Keratinocyte (primary cell): ENCODE results near the gene LCE2B. TPM values are rescaled to one million over a fixed set of nuclear protein-coding genes. Genes with fewer than 3 reads are reported as not detected.
A peak's percentile ranks its signal among the peaks of the same experiment; 100 is the strongest.

Experiments used
- DNase-seq: peaks from one replicate; pipeline ENCODE4 v3.0.0-alpha.2; 2011; ENCODE audit warnings: low read depth, missing footprints, low spot score
- FAIRE-seq: peaks from 2 replicates; lab custom pipeline; 2011; peaks lifted over from hg19 to GRCh38; lab: Jason Lieb, UNC
- H2AFZ ChIP-seq: 2 replicates; pipeline ENCODE4 v1.6.0; 2012; ENCODE audit warnings: low read length, control low read depth, inconsistent platforms; ENCODE audit not compliant: control insufficient read depth
- H3K27ac ChIP-seq: 2 replicates; pipeline ENCODE4 v1.5.1; 2011; ENCODE audit warnings: low read length; ENCODE audit not compliant: control insufficient read depth, insufficient read depth
- H3K27me3 ChIP-seq: 3 replicates; pipeline ENCODE4 v1.6.0; 2011; ENCODE audit warnings: low read length; ENCODE audit not compliant: control insufficient read depth, insufficient read depth; ENCODE audit errors: extremely low read depth
- H3K36me3 ChIP-seq, 2 experiments: 2 replicates in 1 of 2; 3 replicates in 1 of 2; pipeline ENCODE4 v1.5.1; 2011; ENCODE audit warnings: low read length in 2 of 2, mild to moderate bottlenecking in 1 of 2; ENCODE audit not compliant: control insufficient read depth in 2 of 2, insufficient read depth in 2 of 2; ENCODE audit errors: extremely low read depth in 1 of 2
- H3K4me1 ChIP-seq: 3 replicates; pipeline ENCODE4 v1.5.1; 2011; ENCODE audit warnings: low read length; ENCODE audit not compliant: control insufficient read depth, insufficient read depth; ENCODE audit errors: extremely low read depth
- H3K4me2 ChIP-seq: 3 replicates; pipeline ENCODE4 v1.6.0; 2011; ENCODE audit warnings: low read depth, low read length; ENCODE audit not compliant: control insufficient read depth, insufficient read depth; ENCODE audit errors: extremely low read depth
- H3K4me3 ChIP-seq, 3 experiments: fragments of 200-600 bp in 1 of 3; sonication (generic) in 1 of 3; 2 replicates in 2 of 3; 3 replicates in 1 of 3; pipeline ENCODE4 v1.5.1; 2011 to 2016; ENCODE audit warnings: low read length in 3 of 3, mild to moderate bottlenecking in 3 of 3, control low read depth in 2 of 3, inconsistent platforms in 1 of 3, low read depth in 1 of 3, mixed read lengths in 1 of 3, mixed run types in 1 of 3, moderate library complexity in 1 of 3; ENCODE audit not compliant: control insufficient read depth in 2 of 3, insufficient read depth in 2 of 3; ENCODE audit errors: extremely low read depth in 1 of 3
- H3K79me2 ChIP-seq: 2 replicates; pipeline ENCODE4 v1.6.0; 2012; ENCODE audit warnings: low read length; ENCODE audit not compliant: control insufficient read depth, insufficient read depth
- H3K9ac ChIP-seq: 3 replicates; pipeline ENCODE4 v1.6.0; 2011; ENCODE audit warnings: low read length; ENCODE audit not compliant: control insufficient read depth, insufficient read depth; ENCODE audit errors: extremely low read depth
- H3K9me1 ChIP-seq: 3 replicates; pipeline ENCODE4 v1.6.0; 2011; ENCODE audit warnings: low read length; ENCODE audit not compliant: control insufficient read depth, insufficient read depth; ENCODE audit errors: extremely low read depth
- H3K9me3 ChIP-seq: 2 replicates; pipeline ENCODE4 v1.5.1; 2012; ENCODE audit warnings: low read depth, low read length; ENCODE audit not compliant: control insufficient read depth
- H4K20me1 ChIP-seq: 3 replicates; pipeline ENCODE4 v1.6.0; 2011; ENCODE audit warnings: low read length; ENCODE audit not compliant: control insufficient read depth, insufficient read depth; ENCODE audit errors: extremely low read depth
- EZH2 ChIP-seq: IDR thresholded peaks from one replicate; pipeline ENCODE4 v1.6.1; 2012; ENCODE audit warnings: inconsistent platforms, mild to moderate bottlenecking, low read length, moderate library complexity
- dilution Hi-C: fragments of 300-500 bp; cut with MboI; formaldehyde crosslinking; loops from one replicate; pipeline ENCODE4 v1.7.0; 2020; ENCODE audit warnings: low sequenced_read_pairs; ENCODE audit not compliant: extremely low pct_ligation_motif_present
- polyA plus RNA-seq, 5 experiments: library from polyadenylated mRNA; depleted of rRNA in 3 of 5; stranded (reverse) in 3 of 5; stranded (forward) in 1 of 5; unstranded in 1 of 5; fragments of >200 nt; gene quantifications; 1 replicate in 1 of 5; 2 replicates in 3 of 5; 3 replicates in 1 of 5; pipeline versions ENCODE4 v1.2.1 to v1.2.3, GENCODE V29; 2011 to 2012; ENCODE audit warnings: missing spikeins in 2 of 5, low read depth in 1 of 5, low replicate concordance in 1 of 5
- TF ChIP-seq, protein P1 (sequence below), 3 experiments: IDR thresholded peaks in 1 of 3; conservative IDR thresholded peaks in 1 of 3; optimal IDR thresholded peaks in 1 of 3; 2 replicates in 2 of 3; 3 replicates in 1 of 3; pipeline versions ENCODE3 to v1.5.1; 2011; ENCODE audit warnings: low read length in 3 of 3, mild to moderate bottlenecking in 3 of 3, moderate library complexity in 2 of 3, control low read depth in 1 of 3, inconsistent platforms in 1 of 3; ENCODE audit not compliant: insufficient read depth in 2 of 3; ENCODE audit errors: extremely low read depth in 1 of 3

Gene LCE2B
- polyA plus RNA-seq, 1 donor (not counting 4 experiments of a cell fraction or from before 2014, with no cell fraction given), result 0.49 TPM

DNA sequence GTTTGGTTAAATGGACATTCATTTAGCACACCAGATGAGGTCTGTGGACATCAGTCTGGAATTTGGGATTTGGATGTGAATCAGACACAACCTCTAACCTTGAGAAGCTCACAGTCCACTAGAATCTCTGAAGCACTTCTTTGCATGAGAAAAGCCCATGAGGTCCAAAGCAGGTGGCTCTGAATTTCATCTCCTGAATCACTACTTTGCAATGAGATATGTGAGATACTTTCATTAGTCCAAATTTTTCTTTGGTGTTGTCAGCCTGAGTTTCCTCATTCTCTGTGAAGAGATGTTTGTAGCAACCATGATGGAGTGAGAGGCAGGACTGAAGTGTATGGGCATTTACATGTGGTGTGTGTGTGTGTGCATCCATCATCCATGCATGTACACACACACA lies 39.3 kb upstream of the LCE2B start:
- Histone ChIP-seq H4K20me1 (no peaks in the 10 kb centered on the region), H3K27ac (no peak overlapping the region), H3K36me3 (no peaks in the 10 kb centered on the region), H3K4me1 (no peaks in the 10 kb centered on the region), H3K4me2 (no peak overlapping the region), H2AFZ (no peak overlapping the region), H3K9ac (no peak overlapping the region), H3K9me1 (no peaks in the 10 kb centered on the region), H3K4me3 (no peak overlapping the region), H3K27me3 (peaks cover 5% of the 10 kb centered on the region), H3K79me2 (no peaks in the 10 kb centered on the region), H3K9me3 (no peaks in the 10 kb centered on the region)
- no peak for TF ChIP-seq EZH2
- TF ChIP-seq, protein P1, sequence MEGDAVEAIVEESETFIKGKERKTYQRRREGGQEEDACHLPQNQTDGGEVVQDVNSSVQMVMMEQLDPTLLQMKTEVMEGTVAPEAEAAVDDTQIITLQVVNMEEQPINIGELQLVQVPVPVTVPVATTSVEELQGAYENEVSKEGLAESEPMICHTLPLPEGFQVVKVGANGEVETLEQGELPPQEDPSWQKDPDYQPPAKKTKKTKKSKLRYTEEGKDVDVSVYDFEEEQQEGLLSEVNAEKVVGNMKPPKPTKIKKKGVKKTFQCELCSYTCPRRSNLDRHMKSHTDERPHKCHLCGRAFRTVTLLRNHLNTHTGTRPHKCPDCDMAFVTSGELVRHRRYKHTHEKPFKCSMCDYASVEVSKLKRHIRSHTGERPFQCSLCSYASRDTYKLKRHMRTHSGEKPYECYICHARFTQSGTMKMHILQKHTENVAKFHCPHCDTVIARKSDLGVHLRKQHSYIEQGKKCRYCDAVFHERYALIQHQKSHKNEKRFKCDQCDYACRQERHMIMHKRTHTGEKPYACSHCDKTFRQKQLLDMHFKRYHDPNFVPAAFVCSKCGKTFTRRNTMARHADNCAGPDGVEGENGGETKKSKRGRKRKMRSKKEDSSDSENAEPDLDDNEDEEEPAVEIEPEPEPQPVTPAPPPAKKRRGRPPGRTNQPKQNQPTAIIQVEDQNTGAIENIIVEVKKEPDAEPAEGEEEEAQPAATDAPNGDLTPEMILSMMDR (optimal IDR thresholded peaks at IDR 0.05 in 1 of 3, IDR thresholded peaks at IDR 0.05 in 1 of 3, conservative IDR thresholded peaks at IDR 0.05 in 1 of 3; ENCODE audit: extremely low read depth in 1 of 3, insufficient read depth in 2 of 3, low read length in 3 of 3), result no peak
- FAIRE-seq, result no peak
- dilution Hi-C loops, result no loop called here
- no peak for DNase-seq

DNA sequence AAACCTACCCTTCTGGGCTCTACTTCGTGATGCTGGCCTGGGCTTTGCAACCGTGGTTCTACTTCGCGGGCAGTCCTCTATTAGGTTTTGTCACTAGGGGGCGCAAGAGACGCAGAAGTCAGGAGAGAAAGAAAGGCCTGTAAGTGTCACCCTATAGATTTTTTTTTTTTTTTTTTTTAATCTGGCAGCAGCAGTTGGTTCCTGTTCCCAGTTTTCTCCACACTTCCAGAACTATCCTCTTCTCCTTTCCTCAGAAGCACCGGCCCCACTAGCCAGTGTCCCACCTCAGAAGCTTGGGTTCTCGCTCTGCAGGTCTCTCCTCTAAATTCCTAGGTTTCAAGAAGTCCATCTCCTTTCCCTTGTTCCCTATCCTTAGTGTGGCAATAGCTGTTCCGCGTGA lies 31.8 kb upstream of the LCE2B start:
- no peak overlapping the region for H3K4me2 ChIP-seq
- no peak overlapping the region for H3K9ac ChIP-seq
- peak; percentile 55 for FAIRE-seq
- H3K27me3 ChIP-seq, result no peaks in the 10 kb centered on the region
- H3K36me3 ChIP-seq, result no peaks in the 10 kb centered on the region
- H4K20me1 ChIP-seq, result no peaks in the 10 kb centered on the region
- DNase-seq, result peak; percentile 19
- H3K79me2 ChIP-seq, result no peaks in the 10 kb centered on the region
- no peak overlapping the region for H3K4me3 ChIP-seq
- TF ChIP-seq EZH2, result no peak
- TF ChIP-seq, protein P1 (optimal IDR thresholded peaks at IDR 0.05 in 1 of 3, IDR thresholded peaks at IDR 0.05 in 1 of 3, conservative IDR thresholded peaks at IDR 0.05 in 1 of 3; ENCODE audit: extremely low read depth in 1 of 3, insufficient read depth in 2 of 3, low read length in 3 of 3), result peak; percentile 67 to 86 (median 80)
- no peaks in the 10 kb centered on the region for H3K9me1 ChIP-seq
- H3K4me1 ChIP-seq, result peaks cover 6% of the 10 kb centered on the region
- no peaks in the 10 kb centered on the region for H3K9me3 ChIP-seq
- dilution Hi-C loops, result no loop called here
- H2AFZ ChIP-seq, result no peak overlapping the region
- H3K27ac ChIP-seq, result no peak overlapping the region
